GM12801 (cell line): Measurements from ENCODE around the gene INHBB.

ENCODE experiments used
- CTCF ChIP-seq: IDR thresholded peaks from one replicate; pipeline ENCODE4 v1.5.1; 2011; ENCODE audit warnings: control low read depth; ENCODE audit not compliant: insufficient read length; ENCODE audit errors: extremely low read depth

Gene INHBB

DNA sequence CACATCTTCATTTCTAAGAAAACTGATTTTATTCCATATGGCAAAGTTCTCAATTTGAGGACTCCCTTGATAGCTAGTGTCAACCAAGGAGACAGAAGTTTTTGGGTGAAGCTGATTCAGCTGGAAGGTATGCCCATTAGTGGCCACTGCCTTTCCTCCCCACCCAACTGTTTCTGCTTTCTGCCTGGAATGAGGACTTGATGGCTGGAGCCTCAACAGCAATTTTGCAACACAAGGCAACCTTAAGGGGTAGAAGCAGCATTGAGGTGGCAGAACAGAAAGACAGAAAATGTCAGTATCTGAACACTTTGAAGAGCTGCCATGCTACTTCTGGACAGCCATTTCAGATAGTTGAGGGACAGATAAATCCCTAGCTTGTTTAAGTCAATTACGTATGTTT, 47.0 kb downstream of the INHBB start:
- TF ChIP-seq CTCF, result no peak

DNA sequence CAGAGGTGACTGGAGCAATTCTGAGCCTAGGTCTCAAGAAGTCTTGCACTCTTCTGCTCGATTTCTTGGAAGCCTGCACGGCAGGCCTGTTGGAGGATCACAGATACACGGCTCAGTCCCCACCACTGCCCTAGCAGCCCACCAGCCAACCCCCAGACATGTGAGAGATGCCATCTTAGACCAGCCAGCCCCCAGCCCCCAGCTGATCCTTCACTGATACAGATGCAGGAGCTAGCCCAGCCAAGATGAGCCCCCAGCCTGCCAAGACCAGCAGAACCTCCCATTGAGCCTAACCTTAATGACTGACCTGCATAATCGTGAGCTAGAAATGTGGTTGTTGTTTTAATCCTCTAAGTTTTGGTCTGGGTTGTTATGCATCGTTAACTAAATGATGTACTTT, 47.5 kb downstream of the INHBB start:
- no peak for TF ChIP-seq CTCF

DNA sequence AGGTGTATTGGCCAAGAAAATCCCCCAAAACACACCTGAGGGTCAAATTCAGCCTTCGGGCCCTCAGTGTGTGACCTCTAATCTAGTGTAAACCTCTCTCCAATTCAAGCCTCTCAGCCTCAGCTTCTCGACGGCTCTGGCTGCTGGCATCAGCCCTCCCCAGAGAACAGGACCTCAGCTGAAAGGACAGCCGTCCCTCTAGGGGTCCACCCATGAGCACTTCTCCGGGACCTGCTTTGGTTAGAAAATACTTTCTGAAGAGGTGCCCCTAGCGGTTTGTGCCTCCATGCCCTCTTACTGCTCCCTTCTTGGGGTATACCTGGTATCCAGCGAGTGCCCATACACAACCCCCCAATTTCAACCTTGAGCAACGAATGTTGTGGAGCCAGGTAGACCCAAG, 48.8 kb downstream of the INHBB start:
- no peak for TF ChIP-seq CTCF

GRCh38 chr2:120395221-120396012, 49.5 kb downstream of the INHBB start:
- TF ChIP-seq CTCF, result no peak

DNA sequence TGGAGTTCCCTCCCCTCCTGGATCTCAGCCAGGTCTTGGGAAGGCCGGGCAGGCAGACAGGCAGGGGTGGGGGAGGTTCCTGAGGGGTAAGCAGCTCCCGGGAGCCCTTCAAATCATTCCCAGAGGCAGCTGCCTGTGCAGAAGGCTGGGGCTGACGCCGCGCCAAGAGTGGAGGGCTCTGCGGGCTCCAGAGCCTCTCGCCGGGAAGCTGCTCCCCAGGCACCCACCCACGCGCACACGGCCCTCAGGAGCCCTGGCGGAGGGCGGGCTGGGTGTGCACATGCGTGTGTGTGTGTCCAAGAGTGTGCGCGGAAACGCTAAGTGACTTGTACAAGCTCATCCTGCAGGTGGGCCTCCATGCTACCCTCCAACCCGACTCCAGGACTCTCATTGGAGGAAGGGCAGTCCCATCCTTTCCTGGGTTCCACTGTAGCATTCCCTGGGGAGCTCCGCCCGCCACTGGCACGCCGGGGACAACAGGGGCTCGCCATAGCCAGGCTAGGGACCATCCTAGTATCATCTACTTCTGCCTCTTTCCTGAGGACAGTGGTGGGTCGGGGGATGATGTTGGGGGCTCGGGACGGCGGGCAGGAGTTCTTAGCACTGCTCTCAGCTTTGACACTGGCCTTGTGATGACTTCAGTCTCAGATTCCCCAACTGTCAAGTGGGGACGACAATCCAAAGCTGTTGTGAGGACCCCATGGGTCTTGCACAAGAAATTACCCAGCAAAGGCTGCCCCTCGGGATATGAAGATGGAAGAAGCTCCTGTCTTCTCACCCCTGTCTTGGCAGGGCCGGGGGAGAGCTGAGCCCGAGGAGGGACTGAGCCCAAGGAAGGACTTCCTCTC, 50.3 kb downstream of the INHBB start:
- TF ChIP-seq CTCF, result no peak

GRCh38 chr2:120396861-120397811, 51.2 kb downstream of the INHBB start:
- TF ChIP-seq CTCF, result no peak
